BJ (cell line): ENCODE results near the gene RHOF. TPM values are rescaled to one million over a fixed set of nuclear protein-coding genes. Genes with fewer than 3 reads are reported as not detected.

ENCODE experiments used
- CTCF ChIA-PET: fragments of 350-600 bp; formaldehyde crosslinking; extraction: SDS; loops from one replicate; lab custom pipeline; 2021; ENCODE audit warnings: antibody characterized with exemption, inconsistent platforms; lab: Yijun Ruan, JAX
- POLR2A ChIA-PET: fragments of 300-600 bp; sonication (Branson Sonifier 250); formaldehyde crosslinking; extraction: SDS; loops from one replicate; lab custom pipeline; 2021; ENCODE audit warnings: antibody characterized with exemption; lab: Charles Lee
- DNase-seq: peaks from one replicate; pipeline ENCODE4 v3.0.0-alpha.2; 2011; ENCODE audit warnings: low read depth
- H3K27me3 ChIP-seq: 2 replicates; pipeline ENCODE4 v1.6.0; 2011; ENCODE audit warnings: low read length; ENCODE audit not compliant: control insufficient read depth, insufficient read depth
- H3K36me3 ChIP-seq: 2 replicates; pipeline ENCODE4 v1.5.1; 2011; ENCODE audit warnings: low read length; ENCODE audit not compliant: control insufficient read depth, insufficient read depth
- H3K4me3 ChIP-seq: 2 replicates; pipeline ENCODE4 v1.5.1; 2011; ENCODE audit warnings: low read depth, mild to moderate bottlenecking, control low read depth, low read length
- polyA plus RNA-seq: library from polyadenylated mRNA; depleted of rRNA; stranded (reverse); fragments of >200 nt; gene quantifications from 2 replicates; pipeline ENCODE4 v1.2.3, GENCODE V29; 2011
- TF ChIP-seq, protein P1 (sequence below): IDR thresholded peaks from 2 replicates; pipeline ENCODE4 v1.5.1; 2011; ENCODE audit warnings: low read depth, mild to moderate bottlenecking, control low read depth, inconsistent platforms, low read length, moderate library complexity; ENCODE audit not compliant: insufficient read depth

Gene RHOF
- polyA plus RNA-seq, 1 experiment, result 3.0 TPM

DNA sequence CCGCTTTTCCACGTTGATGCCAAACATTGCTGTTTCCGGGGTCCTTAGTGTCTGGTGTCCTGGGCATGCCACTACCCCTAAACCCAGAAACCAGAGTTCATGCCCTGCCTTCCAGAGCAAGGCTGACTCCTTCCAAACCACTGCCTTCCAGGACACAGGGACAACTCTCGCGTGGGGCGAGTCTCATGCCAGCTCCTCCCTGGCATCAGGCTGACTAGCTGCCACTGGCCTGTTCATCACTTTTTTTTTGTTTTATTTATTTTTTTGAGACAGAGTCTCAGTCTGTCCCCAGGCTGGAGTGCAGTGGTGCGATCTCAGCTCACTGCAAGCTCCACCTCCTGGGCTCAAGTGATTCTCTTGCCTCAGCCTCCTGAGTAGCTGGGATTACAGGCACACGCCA, 15.1 kb upstream of the RHOF start:
- peaks cover 34% of the 10 kb centered on the region for H3K36me3 ChIP-seq
- ChIA-PET CTCF (interaction anchor here (4.6 to 13.6 kb wide), 2 partner anchors 12 to 82 kb away, joined by 42 to 467 read pairs; partner anchors contain the start of genes PSMD9, RHOF and SETD1B), POLR2A (no interaction called here)
- H3K27me3 ChIP-seq, result no peaks in the 10 kb centered on the region
- no peak for DNase-seq
- TF ChIP-seq, protein P1, sequence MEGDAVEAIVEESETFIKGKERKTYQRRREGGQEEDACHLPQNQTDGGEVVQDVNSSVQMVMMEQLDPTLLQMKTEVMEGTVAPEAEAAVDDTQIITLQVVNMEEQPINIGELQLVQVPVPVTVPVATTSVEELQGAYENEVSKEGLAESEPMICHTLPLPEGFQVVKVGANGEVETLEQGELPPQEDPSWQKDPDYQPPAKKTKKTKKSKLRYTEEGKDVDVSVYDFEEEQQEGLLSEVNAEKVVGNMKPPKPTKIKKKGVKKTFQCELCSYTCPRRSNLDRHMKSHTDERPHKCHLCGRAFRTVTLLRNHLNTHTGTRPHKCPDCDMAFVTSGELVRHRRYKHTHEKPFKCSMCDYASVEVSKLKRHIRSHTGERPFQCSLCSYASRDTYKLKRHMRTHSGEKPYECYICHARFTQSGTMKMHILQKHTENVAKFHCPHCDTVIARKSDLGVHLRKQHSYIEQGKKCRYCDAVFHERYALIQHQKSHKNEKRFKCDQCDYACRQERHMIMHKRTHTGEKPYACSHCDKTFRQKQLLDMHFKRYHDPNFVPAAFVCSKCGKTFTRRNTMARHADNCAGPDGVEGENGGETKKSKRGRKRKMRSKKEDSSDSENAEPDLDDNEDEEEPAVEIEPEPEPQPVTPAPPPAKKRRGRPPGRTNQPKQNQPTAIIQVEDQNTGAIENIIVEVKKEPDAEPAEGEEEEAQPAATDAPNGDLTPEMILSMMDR, result no peak
- no peak overlapping the region for H3K4me3 ChIP-seq

DNA sequence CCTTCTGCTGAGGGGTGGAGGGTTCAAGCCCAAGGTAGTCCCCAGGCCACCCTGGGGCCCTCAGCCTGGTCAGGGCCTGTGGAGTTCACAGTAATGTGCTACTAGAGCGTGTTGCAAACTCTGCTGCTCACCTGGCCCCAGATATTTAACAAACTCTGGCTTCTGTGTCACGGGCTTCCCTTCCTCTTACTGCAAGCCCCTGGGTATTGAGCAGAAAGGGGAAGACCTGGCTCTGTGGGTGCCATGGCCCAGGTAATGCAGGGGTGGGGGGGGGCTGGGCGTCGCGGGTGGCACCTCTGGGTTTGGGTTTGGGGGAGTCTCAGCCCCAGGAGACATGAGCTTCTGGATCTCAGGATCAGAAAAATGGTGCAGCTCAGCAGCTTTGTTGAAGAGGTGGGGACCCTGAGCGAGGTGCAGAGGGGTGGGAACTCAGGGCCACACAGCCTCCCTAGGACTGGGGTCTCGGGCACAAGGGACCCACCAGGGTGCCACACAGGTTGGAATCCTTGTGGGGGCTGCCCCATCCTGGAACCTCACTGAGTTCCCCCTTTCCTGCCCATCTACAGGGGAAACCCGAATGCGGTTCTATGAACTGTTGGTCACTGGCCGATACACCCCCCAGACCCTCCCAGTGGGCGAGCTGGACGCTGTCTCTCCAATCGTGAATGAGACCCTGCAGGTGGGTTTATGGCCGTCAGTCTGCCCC, 14.3 kb upstream of the RHOF start:
- POLR2A ChIA-PET, result no interaction called here

DNA sequence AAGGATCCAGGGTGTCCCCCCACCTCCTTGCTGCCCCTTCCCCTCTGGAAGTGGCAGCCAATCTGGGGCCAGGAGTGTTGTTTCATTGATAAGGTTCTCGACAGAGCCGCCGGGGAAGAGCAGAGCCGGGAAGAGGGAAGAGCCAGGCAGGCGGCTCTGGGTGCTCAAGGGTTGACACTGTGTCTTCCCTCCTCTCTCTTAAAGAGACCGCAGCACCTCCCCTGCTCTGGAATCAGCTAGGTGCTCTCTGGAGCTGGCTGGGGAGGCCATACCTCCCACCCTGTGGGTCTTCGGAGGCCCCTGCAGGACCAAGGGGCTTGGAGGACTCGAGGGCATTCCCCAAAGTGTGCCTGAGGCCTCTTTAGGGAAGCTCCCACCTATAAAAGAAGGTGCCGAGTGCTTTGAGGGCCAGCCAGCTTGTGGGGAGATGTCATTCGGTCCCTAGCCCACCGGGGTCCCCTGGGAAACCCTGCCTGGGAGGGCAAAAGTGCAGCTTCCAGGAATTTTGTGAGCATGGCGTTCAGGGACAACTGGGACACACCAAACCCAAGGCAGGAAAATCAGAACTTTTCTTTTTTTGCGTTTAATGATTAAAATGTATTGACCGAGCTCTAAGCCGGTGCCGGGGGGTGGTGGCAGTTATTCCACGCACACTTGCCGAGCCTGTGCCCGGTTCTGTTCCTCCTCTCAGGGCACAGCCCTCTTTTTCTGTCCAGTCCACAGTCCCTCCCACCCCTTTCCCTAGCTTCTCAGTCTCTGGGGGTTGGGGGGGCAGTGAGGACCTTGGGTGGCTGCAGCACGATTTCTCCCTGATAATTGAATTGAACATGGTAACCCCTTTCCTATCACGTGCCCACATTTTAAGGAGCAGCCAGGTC, 13.3 kb upstream of the RHOF start:
- TF ChIP-seq, protein P1, result no peak

More for the DNA sequence above, 14.3 kb upstream of the RHOF start:
- H3K27me3 ChIP-seq, result no peaks in the 10 kb centered on the region
- peaks cover 32% of the 10 kb centered on the region for H3K36me3 ChIP-seq
- CTCF ChIA-PET, result interaction anchor here (0.9 to 13.6 kb wide), 3 partner anchors 11 to 34 kb away, joined by 4 to 467 read pairs (median 4); partner anchors contain the start of genes RHOF and SETD1B
- TF ChIP-seq, protein P1, result no peak
- DNase-seq, result no peak
- no peak overlapping the region for H3K4me3 ChIP-seq

DNA sequence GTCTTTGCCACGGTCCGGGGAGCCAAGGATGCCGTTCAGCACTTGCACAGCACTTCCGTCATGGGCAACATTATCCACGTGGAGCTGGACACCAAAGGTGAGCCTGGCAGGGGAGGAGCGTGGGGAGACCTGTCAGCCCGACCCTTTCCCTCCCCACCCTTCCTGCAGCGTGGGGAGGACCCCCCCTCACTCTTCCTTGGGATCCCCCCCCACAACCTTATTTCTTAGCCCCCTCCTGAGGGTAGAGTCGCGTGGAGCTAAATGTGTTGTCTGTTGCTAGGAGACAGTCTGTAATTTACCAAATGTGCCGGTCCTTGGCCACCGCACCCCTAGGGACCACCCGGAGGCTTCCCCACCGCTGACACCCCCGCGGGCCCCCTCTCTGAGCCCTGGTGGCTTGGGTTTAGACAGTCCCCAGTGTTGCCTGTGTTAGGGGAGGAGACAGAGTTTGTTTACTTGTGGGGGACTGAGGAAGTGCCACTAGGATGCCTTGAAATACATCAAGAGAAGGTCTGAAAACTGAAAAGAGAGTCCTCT, 12.6 kb upstream of the RHOF start:
- ChIA-PET CTCF (interaction anchor here (0.6 to 13.6 kb wide), 5 partner anchors 9 to 325 kb away, joined by 3 to 467 read pairs (median 4); partner anchors contain the start of genes RHOF and SETD1B), POLR2A (interaction anchor here (0.6 kb wide), 1 partner anchor 120 kb away, joined by 10 read pairs; no protein-coding TSS in a partner anchor)
- Histone ChIP-seq H3K27me3 (no peaks in the 10 kb centered on the region), H3K4me3 (peak overlapping the region; percentile 79), H3K36me3 (peaks cover 28% of the 10 kb centered on the region)
- TF ChIP-seq, protein P1, result no peak
- no peak for DNase-seq

More for the DNA sequence above, 13.3 kb upstream of the RHOF start:
- H3K27me3 ChIP-seq, result no peaks in the 10 kb centered on the region
- POLR2A ChIA-PET, result interaction anchor here (0.6 kb wide), 1 partner anchor 119 kb away, joined by 10 read pairs; no protein-coding TSS in a partner anchor
- CTCF ChIA-PET, result interaction anchor here (0.6 to 13.6 kb wide), 8 partner anchors 10 to 324 kb away, joined by 3 to 467 read pairs (median 4); partner anchors contain the start of genes RHOF and SETD1B
- H3K4me3 ChIP-seq, result peak overlapping the region; percentile 79
- H3K36me3 ChIP-seq, result peaks cover 30% of the 10 kb centered on the region
- no peak for DNase-seq
